ENCODE data around the gene TLX3.

Gene TLX3

DNA sequence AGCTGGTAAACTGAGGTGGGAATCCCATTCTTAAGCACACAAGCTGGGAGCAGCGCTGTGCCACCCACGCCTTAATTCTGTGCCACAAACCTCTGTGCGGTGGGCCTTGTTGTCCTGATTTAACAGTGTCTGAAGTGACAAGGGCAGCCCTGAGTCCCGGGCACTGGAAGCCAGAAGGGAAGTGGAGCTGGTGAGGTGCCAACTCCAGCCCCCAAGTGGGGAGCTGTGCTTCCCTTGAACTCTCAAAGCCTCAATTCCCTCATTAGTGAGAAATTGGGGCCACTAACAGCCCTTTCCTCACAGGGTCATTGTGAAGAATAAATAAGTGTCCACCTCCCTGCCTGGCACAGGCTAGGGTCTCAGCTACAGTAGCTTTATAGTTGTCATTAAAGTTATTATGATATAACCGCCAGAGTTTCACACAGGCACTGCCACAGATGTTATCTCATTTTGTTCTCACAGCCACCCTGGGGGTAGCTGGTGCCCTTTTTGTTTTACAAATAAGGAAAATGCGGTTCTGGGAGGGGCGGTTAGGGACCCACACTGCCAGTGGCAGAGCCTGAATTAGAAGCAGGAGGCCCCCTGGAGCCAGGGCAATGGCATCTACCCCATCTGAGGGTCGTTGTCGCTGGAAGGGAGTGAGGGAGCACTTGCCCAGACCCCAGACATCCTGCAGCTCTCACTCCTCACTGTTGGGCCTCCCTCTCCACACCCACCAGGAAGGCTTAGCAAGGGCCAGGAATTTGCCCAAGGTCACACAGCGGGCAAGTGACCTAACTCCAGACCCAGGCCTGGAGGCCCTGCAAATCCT, 2.1 kb upstream of the TLX3 start:
- no peak for DNase-seq

DNA sequence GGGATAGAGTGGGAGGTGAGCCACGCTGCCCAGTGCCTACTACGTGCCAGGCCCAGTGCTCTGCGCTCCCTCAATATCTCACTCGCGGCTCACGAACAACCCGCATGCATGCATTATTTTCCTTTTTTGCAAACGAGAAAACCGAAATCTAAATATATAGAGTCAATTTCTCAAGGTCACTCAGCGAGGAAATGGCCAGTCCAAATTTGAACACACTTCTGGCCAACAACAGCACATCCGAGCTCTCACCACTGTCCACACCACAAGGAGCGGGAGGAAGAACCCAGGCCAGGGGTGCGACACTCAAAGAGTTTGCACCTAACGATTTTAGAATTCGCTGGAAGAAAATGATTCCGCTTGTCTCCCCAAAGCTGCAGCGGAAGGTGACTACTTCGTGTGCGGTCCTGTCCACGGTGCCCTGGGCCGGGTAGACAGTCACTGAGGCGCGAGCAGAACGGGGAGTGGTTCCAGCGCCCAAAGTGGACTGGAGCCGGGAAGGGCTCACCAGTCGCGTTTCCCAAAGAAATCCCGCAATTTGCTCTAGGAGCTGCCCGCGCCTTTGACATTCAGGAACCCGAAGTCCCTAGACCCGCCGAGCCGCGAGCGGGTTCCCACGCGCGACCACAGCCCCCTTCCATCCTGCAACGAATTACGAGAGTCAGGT, 1.1 kb upstream of the TLX3 start:
- no peak for DNase-seq

GRCh38 chr5:171309276-171310211, 496 bp downstream of the TLX3 start:
- no peak for DNase-seq

- DNase-seq = no peak
Observed at GRCh38 chr5:171310212-171310818, 1.3 kb downstream of the TLX3 start.

DNA sequence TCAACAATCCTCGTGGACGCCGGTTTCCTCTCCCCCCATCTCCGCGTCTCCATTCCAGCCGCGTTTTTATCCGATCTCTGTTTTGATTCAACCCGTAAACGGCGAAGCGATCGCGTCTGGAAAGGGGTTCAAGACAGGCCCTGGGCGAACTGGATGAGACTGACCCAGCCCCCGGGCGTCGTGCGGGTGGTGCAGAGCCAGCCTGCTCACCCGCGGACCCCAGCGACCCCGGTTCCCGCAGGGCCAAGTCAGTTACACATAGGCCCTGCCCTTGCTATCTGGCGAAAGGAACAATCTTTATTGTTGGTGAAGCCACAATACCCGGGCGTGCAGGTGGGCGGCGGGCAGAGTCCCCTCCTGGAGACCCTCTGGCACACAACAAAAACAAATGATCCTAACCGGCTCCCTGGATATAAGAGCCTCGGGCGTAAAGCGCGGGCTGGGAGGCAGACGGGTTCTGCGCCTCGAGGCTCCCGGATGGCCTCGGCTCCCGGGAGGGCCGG, 1.8 kb downstream of the TLX3 start:
- DNase-seq = no peak

- no peak for DNase-seq
Observed at GRCh38 chr5:171311322-171312077, 2.5 kb downstream of the TLX3 start.

- DNase-seq = no peak
Observed at GRCh38 chr5:171312129-171312974, 3.3 kb downstream of the TLX3 start.

DNA sequence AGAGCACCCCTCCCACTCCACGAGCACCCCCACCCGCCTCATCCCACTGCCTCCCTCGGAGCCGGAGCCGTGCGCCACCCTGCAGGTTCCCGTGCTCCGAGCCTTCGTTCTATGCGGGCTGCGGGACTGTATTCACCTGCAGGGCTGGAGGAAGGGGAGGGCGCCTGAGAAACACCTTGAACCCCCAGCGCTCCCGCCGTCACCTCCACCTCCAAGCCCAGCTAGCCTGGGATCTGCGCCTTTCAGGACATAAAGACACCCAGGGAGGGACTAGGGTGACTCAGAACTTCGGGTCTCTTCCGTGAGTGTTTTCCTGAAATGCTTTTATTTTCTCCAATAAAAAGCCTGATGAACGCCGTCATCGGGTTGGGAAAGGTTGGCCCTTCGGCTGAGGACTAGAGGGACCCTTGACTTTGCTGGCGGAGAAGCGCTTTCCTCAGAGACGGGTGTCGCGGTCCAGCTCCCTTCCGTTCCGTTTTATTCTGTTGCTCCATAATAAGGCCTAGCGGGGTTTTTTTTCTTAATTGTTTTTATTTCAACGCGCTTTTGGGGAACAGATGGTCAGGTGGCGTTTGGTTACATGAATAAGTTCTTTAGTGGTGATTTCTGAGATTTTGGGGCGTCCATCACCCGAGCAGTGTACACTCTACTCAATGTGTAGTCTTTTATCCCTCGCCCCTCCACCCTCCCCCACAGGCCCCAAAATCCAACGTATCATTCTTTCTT, 4.6 kb downstream of the TLX3 start:
- no peak for DNase-seq

DNA sequence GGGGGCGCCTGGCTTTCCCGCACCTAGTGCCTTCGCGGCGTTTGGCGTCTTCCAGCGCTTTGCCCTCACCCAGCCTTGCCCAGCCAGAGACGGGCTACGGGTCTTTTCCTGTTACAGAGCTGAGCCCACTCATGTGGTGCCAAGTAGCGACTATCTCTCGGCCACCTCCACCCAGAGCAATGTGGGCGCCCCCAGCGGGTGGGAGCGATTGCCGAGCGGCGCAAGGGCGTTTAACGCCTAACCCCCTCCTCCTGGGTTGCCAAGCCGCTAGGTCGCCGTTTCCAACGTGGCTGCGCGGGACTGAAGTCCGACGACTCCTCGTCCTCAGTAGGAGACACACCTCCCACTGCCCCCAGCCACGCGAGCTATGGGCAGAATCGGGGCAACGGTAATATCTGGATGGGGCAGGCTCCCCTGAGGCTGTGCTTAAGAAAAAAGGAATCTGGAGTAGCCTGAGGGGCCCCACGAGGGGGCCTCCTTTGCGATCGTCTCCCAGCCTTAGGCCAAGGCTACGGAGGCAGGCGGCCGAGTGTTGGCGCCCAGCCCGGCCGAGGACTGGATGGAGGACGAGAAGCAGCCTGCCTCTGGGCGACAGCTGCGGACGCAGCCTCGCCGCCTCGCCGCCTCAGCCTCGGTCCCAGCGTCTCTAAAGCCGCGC, 5.8 kb downstream of the TLX3 start:
- no peak for DNase-seq

GRCh38 chr5:171315386-171315891, 6.4 kb downstream of the TLX3 start:
- DNase-seq = no peak

GRCh38 chr5:171315925-171316257, 6.8 kb downstream of the TLX3 start:
- no peak for DNase-seq

- DNase-seq = no peak
Observed at GRCh38 chr5:171316258-171317121, 7.4 kb downstream of the TLX3 start.

GRCh38 chr5:171317230-171317629, 8.2 kb downstream of the TLX3 start:
- DNase-seq = no peak

DNA sequence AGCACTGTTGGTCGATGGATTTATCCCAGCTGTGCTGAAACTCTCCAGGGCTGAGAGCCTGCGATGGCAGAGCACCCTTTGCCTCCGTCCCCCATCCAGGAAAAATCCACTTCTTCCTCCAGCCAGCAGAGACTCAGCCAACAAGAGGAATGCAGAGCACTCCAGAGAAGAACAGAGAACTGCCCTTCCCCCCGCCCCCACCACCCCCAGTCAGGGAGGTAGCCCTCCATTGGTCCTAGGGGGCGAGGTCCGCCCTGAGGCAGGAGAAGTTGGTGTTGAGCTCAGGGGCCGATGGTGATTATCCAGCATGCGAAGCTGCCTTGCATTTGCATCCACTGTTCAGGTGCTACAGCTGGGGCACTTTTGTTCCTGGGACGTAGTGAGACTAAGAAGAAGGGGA, 9.0 kb downstream of the TLX3 start:
- no peak for DNase-seq

GRCh38 chr5:171321447-171321846, 12.4 kb downstream of the TLX3 start:
- DNase-seq = no peak

- no peak for DNase-seq
Observed at GRCh38 chr5:171322527-171322926, 13.5 kb downstream of the TLX3 start.

DNA sequence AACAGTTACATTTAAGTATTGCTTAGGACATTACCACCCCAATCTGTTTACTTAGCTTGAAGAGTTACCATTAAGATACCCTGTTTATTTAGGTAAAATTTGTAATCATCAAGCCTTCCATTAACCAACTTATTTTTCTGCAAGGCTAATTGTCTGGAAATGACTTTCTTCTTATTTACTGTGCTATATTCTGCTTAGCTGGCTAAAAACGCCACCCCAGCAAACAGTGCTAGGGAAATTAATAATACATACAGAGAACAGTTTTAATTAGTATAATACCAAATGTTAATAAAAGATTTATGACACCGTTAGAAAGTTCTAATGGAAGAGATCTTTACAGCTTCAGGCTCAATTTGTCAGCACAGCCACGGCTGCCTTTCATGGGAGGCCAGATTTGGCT, 14.0 kb downstream of the TLX3 start:
- no peak for DNase-seq

GRCh38 chr5:171323806-171324632, 15.0 kb downstream of the TLX3 start:
- no peak for DNase-seq
